Testis (tissue), 2 donors: ENCODE data around the gene KCNQ1.

Source experiments
- CTCF ChIP-seq, 3 experiments: fragments of 450-650 bp in 2 of 3; fragments of 200-600 bp in 1 of 3; sonication (generic) in 1 of 3; IDR thresholded peaks; one replicate each; pipeline ENCODE4 v1.5.1; 2016 to 2019; ENCODE audit warnings: antibody characterized with exemption in 3 of 3, mild to moderate bottlenecking in 2 of 3, moderate library complexity in 1 of 3
- POLR2A ChIP-seq: fragments of 450-650 bp; IDR thresholded peaks from one replicate; pipeline ENCODE4 v1.6.1; 2017; ENCODE audit warnings: antibody characterized with exemption, mild to moderate bottlenecking, moderate library complexity

- no peak for TF ChIP-seq CTCF (IDR thresholded peaks at IDR 0.05)
- TF ChIP-seq POLR2A, result no peak
Observed at GRCh38 chr11:2519862-2520735, 75.3 kb downstream of the KCNQ1 start.
